H1 (cell line): ENCODE measurements around the gene PRODH2. TPM values are rescaled to one million over a fixed set of nuclear protein-coding genes. Genes with fewer than 3 reads are reported as not detected.

Experiments used
- CHD7 ChIP-seq: fragments of 300-600 bp; sonication (generic); IDR thresholded peaks from 2 replicates; pipeline ENCODE4 v1.7.1; 2012; ENCODE audit warnings: low read length, moderate library complexity, mild to moderate bottlenecking, inconsistent platforms; ENCODE audit not compliant: insufficient replicate concordance
- polyA plus RNA-seq, 7 experiments: library from polyadenylated mRNA; depleted of rRNA in 3 of 7; stranded (reverse) in 5 of 7; unstranded in 2 of 7; fragments of >200 nt in 5 of 7; fragments of 200-250 nt in 2 of 7; gene quantifications; 1 replicate in 5 of 7; 2 replicates in 1 of 7; 4 replicates in 1 of 7; pipeline versions ENCODE4 v1.2.1 to v1.2.3, GENCODE V29; 2011 to 2013; ENCODE audit warnings: missing spikeins in 2 of 7, mixed read lengths in 2 of 7
- total RNA-seq: library from RNA; stranded (reverse); fragmentation: NEBNext Ultra II Directional; extraction: Animal tissue kit (Norgen Biotek cat#: 25700); gene quantifications from 2 replicates; pipeline ENCODE4 v1.2.1, GENCODE V29; 2021

The PRODH2 gene
- total and polyA plus RNA-seq, 2 of the 8 experiments (the other 6 are each of a cell fraction or from before 2014, with no cell fraction given): not detected

- no peak for TF ChIP-seq CHD7
Measured at GRCh38 chr19:35781650-35782049, 31.0 kb downstream of the PRODH2 start (continued).
